ENCODE data around the gene ASPG.

The ASPG gene

GRCh38 chr14:104164512-104164911 lies 79.0 kb downstream of the ASPG start:
- no peak for TF ChIP-seq SIN3A (IDR thresholded peaks at IDR 0.05; ENCODE audit: borderline replicate concordance, insufficient read depth, low read length)
- TF ChIP-seq, protein P1, sequence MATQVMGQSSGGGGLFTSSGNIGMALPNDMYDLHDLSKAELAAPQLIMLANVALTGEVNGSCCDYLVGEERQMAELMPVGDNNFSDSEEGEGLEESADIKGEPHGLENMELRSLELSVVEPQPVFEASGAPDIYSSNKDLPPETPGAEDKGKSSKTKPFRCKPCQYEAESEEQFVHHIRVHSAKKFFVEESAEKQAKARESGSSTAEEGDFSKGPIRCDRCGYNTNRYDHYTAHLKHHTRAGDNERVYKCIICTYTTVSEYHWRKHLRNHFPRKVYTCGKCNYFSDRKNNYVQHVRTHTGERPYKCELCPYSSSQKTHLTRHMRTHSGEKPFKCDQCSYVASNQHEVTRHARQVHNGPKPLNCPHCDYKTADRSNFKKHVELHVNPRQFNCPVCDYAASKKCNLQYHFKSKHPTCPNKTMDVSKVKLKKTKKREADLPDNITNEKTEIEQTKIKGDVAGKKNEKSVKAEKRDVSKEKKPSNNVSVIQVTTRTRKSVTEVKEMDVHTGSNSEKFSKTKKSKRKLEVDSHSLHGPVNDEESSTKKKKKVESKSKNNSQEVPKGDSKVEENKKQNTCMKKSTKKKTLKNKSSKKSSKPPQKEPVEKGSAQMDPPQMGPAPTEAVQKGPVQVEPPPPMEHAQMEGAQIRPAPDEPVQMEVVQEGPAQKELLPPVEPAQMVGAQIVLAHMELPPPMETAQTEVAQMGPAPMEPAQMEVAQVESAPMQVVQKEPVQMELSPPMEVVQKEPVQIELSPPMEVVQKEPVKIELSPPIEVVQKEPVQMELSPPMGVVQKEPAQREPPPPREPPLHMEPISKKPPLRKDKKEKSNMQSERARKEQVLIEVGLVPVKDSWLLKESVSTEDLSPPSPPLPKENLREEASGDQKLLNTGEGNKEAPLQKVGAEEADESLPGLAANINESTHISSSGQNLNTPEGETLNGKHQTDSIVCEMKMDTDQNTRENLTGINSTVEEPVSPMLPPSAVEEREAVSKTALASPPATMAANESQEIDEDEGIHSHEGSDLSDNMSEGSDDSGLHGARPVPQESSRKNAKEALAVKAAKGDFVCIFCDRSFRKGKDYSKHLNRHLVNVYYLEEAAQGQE (IDR thresholded peaks at IDR 0.05; ENCODE audit: insufficient read depth in 1 of 2, low read depth in 2 of 2, low read length in 2 of 2): no peak

Measured in PFSK-1 (cell line).